Effector memory CD8-positive, alpha-beta T cell (primary cell): ENCODE data around the gene IL17REL.
A peak's percentile ranks its signal among the peaks of the same experiment; 100 is the strongest.
"Not testable (repeated sequence)": the region's sequence is repeated elsewhere in the genome, so short reads cannot be mapped to it uniquely, and the experiment has no call there.

ENCODE experiments used
- ATAC-seq: fragments of 150-1000 bp; cut with Tn5 transposase; replicated peaks from 2 replicates; pipeline ENCODE4 v1.10.0; 2021; ENCODE audit warnings: mild to moderate bottlenecking, moderate library complexity
- DNase-seq, 3 experiments: peaks; one replicate each; pipeline ENCODE4 v3.0.0; 2021
- H3K27ac Mint-ChIP-seq, 2 donors: one replicate each; pipeline ENCODE4 v1.8.0; 2022; ENCODE audit warnings: mild to moderate bottlenecking in 2 of 2, mixed read lengths in 2 of 2, moderate library complexity in 2 of 2
- H3K27me3 Mint-ChIP-seq, 2 donors: one replicate each; pipeline ENCODE4 v1.8.0; 2022; ENCODE audit warnings: mixed read lengths in 2 of 2
- H3K36me3 Mint-ChIP-seq: one replicate; pipeline ENCODE4 v1.8.0; 2022; ENCODE audit warnings: mild to moderate bottlenecking, moderate library complexity, mixed read lengths; ENCODE audit not compliant: insufficient read depth
- H3K4me1 Mint-ChIP-seq, 2 donors: one replicate each; pipeline ENCODE4 v1.8.0; 2022; ENCODE audit warnings: low read depth in 2 of 2, mixed read lengths in 2 of 2
- H3K4me3 Mint-ChIP-seq, 2 donors: one replicate each; pipeline ENCODE4 v1.8.0; 2022; ENCODE audit warnings: mild to moderate bottlenecking in 2 of 2, mixed read lengths in 2 of 2, moderate library complexity in 2 of 2
- H3K9me3 Mint-ChIP-seq, 2 donors: one replicate each; pipeline ENCODE4 v1.8.0; 2022; ENCODE audit warnings: mixed read lengths in 2 of 2

The IL17REL gene

DNA sequence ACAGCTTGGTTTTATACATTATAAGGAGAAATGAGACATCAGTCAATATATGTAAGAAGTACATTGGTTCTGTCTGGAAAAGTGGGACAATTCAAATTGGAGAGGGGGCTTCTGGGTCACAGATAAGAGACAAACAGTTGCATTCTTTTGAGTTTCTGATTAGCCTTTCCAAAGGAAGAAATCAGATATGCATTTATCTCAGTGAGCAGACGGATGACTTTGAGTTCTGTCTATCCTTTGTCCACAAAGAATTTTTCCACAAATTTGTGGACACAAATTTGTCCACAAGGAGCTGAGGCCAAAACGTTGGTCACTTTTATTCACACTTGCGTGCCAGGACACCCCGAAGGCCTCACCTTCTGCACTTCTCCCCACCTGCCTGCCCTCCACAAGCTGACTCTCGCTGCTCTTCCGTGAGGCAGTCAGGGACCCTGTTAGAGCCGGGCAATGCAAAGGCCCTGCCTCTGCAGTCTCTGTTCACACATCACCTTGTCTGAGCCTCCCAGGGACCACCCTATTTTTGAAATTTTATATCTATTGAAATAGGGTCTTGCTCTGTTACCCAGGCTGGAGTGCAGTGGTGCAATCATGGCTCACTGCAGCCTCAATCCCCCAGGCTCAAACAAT, 20.5 kb downstream of the IL17REL start:
- no peak for ATAC-seq
- Mint-ChIP-seq H3K27me3 (peaks cover 11 to 40% of the 10 kb centered on the region in 2 donors), H3K4me1 (peaks cover 5 to 9% of the 10 kb centered on the region in 2 donors), H3K4me3 (no peak overlapping the region), H3K27ac (no peak overlapping the region), H3K36me3 (peaks cover 4% of the 10 kb centered on the region), H3K9me3 (peaks cover 0 to 7% of the 10 kb centered on the region in 2 donors)
- DNase-seq, result no peak

DNA sequence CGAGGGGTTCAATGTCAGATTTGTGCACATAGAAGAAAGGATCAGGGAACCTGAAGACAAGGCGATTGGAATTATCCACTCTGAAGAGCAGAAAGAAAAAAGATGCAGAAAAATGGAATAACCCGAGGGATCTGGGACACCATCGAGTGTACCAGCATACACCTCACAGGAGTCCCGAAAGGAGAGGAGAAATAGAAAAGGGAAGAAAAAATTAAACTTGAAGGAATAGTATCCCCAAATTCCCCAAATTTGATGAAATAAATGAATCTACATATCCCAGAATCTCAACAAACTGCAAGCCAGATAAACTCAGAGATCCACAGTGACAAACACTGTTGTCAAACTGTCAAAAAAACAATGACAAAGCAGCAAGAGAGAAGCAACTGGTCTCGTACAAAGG, 21.4 kb downstream of the IL17REL start:
- Mint-ChIP-seq H3K4me3 (no peak overlapping the region), H3K27ac (no peak overlapping the region), H3K27me3 (peaks cover 11 to 49% of the 10 kb centered on the region in 2 donors), H3K4me1 (peaks cover 4 to 5% of the 10 kb centered on the region in 2 donors), H3K36me3 (no peaks in the 10 kb centered on the region), H3K9me3 (peaks cover 0 to 9% of the 10 kb centered on the region in 2 donors)
- no peak for ATAC-seq
- no peak for DNase-seq

DNA sequence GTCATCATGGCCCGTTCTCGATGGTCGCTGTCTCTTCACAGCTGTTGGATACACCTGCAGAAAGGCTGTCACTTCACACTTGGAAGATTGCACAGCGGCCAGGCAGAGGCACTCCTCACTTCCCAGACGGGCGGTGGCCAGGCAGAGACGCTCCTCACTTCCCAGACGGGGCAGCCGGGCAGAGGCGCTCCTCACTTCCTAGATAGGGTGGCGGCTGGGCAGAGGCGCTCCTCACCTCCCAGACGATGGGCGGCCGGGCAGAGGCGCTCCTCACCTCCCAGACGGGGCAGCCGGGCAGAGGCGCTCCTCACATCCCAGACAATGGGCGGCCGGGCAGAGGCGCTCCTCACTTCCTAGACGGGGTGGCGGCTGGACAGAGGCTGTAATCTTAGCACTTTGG, 22.7 kb downstream of the IL17REL start:
- not testable (repeated sequence) for DNase-seq, H3K27ac Mint-ChIP-seq, H3K36me3 Mint-ChIP-seq, ATAC-seq, H3K4me3 Mint-ChIP-seq, H3K4me1 Mint-ChIP-seq
- Mint-ChIP-seq H3K27me3 (peaks cover 24 to 62% of the 10 kb centered on the region in 2 donors), H3K9me3 (peaks cover 2 to 15% of the 10 kb centered on the region in 2 donors)

DNA sequence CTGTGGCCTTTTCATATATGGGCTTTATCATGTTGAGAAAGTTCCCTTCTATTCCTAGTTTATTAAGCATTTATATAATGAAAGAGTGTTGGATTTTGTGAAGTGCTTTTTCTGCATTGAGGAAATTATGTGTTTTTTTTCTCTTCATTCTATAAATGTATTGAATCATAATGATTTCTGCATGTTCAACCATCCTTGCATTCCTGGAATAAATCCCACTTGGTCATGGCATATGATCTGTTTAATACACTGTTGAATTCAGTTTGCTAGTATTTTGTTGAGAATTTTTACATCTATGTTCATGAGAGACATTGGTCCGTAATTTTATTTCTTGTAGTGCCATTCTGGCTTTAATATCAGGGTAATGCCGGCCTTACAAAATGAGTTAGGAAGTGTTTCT, 26.2 kb downstream of the IL17REL start:
- Mint-ChIP-seq H3K9me3 (peaks cover 2 to 14% of the 10 kb centered on the region in 2 donors), H3K27me3 (peaks cover 32 to 74% of the 10 kb centered on the region in 2 donors), H3K27ac (no peak overlapping the region), H3K4me1 (peaks cover 2 to 4% of the 10 kb centered on the region in 2 donors), H3K4me3 (no peak overlapping the region), H3K36me3 (peaks cover 14% of the 10 kb centered on the region)
- no peak for ATAC-seq
- DNase-seq, result no peak

DNA sequence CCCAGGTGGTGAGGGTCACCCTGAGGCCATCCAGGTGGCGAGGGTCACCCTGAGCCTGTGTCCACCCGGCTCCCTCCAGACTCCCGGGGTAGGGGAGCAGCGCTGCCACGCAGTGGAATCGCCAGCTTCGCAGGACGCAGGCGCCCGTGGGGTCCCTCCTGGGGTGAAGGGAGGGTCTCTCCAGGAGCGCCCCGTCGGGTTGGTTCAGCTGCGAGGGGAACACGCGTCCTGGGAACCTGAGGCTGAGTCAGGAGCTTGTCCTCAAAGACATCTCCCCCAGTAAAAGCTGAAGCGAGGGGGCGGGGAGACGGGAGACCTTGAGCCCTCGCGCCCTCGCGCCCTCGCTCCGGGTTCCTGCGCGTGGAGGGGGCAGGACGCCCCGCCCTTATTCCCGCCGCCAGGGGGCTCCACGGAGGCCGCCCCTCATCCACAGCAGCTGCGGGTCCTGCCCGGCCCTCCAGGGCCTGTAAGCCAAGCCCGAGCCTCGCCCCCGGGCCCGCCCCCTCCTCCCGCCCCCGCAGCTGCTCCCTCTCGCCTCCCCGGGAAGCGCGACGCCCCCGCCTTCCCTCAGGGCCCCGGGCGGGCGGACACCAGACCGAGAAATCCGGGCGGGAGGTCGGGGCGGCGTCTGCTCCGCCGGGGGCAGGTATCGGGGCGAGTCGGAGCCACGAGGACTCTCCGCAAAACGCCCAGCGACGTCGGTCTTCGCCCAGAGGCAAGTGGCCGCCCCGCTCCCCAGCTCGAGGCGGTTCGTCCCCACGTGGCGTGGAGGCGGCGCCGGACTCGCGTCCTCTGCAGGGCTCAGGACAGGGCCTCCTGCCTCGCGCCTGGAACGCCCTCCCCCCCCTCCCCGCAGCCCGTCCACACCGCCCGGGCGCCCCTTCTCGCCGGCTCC, 29.2 kb downstream of the IL17REL start:
- DNase-seq (peak in 1 of 3 experiments; percentile 46), ATAC-seq (peak; percentile 76)
- peaks cover 33 to 60% of the 10 kb centered on the region in 2 donors for H3K27me3 Mint-ChIP-seq
- H3K4me3 Mint-ChIP-seq, result peak overlapping the region; percentile 52 to 63
- no peak overlapping the region for H3K27ac Mint-ChIP-seq
- peaks cover 27% of the 10 kb centered on the region for H3K36me3 Mint-ChIP-seq
- H3K4me1 Mint-ChIP-seq, result peaks cover 2 to 8% of the 10 kb centered on the region in 2 donors
- peaks cover 5 to 18% of the 10 kb centered on the region in 2 donors for H3K9me3 Mint-ChIP-seq

DNA sequence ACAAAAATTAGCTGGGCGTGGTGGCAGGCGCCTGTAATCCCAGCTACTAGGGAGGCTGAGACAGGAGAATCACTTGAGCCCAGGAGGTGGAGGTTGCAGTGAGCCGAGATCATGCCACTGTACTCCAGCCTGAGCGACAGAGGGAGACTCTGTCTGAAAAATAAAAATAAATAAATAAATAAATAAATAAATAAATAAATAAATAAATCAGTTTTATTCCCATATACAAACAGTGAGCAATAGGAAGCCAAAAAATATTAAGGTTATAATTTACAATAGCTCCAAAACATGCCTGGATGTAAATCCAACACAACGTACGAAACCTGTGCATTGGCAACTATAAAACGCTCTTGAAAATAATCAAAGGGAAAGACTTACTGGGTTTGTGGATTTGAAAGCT, 30.8 kb downstream of the IL17REL start:
- ATAC-seq, result not testable (repeated sequence)
- H3K36me3 Mint-ChIP-seq, result peaks cover 27% of the 10 kb centered on the region
- peaks cover 26 to 46% of the 10 kb centered on the region in 2 donors for H3K27me3 Mint-ChIP-seq

DNA sequence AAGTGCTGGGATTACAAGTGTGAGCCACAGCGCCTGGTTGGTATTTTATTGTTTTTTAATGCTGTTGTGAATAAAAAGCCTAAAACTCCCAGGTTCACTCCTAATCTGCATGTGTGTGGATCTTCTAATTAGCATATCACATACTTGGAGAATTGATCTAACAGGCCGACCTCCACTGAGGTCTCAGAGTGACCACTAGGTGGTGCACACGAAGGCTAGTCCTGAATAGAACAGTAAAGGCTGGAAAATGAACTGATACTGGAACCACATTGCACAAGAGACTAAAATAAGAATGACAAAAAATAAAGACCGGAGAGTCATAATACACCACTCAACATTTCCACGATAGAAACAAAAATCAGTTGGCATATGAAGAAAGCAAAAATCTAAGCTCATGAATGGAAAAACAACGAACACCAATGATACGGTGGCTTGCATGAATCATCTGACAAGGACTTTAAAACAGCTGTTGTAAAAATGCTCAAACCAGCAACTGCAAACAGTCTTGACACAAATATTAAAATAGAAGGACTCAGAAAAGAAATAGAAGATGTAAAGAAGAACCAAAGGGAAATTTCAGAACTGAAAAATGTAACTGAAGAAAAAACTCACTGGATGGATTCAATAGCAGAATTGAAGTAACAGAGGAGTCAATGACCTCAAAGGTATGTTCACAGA, 32.8 kb downstream of the IL17REL start:
- ATAC-seq (no peak), DNase-seq (no peak)
- H3K9me3 Mint-ChIP-seq, result peaks cover 4 to 10% of the 10 kb centered on the region in 2 donors
- H3K27ac Mint-ChIP-seq, result peak overlapping the region in 1 of 2 donors; percentile 3
- peaks cover 12 to 25% of the 10 kb centered on the region in 2 donors for H3K27me3 Mint-ChIP-seq
- H3K4me1 Mint-ChIP-seq, result peaks cover 11 to 21% of the 10 kb centered on the region in 2 donors
- H3K36me3 Mint-ChIP-seq, result peaks cover 32% of the 10 kb centered on the region
- no peak overlapping the region for H3K4me3 Mint-ChIP-seq

More for the DNA sequence above, 30.8 kb downstream of the IL17REL start:
- H3K4me3 Mint-ChIP-seq, H3K27ac Mint-ChIP-seq, DNase-seq, H3K4me1 Mint-ChIP-seq: not testable (repeated sequence)
- H3K9me3 Mint-ChIP-seq, result peaks cover 5 to 18% of the 10 kb centered on the region in 2 donors

DNA sequence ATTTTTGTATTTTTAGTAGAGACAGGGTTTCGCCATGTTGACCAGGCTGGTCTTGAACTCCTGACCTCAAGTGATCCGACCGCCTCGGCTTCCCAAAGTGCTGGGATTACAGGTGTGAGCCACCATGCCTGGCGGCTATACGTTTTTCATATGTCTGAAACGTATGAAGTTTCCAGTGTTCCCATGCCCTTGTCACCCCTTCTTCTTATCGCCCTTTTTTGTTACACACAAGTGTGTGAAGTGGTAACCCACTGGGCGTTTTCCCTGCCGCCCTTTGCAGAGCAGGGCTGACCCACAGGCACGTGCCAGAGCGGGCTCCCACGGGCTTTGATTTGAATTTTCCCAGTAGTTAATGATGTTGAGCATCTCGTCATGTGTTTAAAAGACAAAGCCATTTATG, 35.0 kb downstream of the IL17REL start:
- ATAC-seq, result no peak
- Mint-ChIP-seq H3K27me3 (peaks cover 5 to 12% of the 10 kb centered on the region in 2 donors), H3K4me3 (no peak overlapping the region), H3K27ac (no peak overlapping the region), H3K4me1 (peaks cover 8 to 17% of the 10 kb centered on the region in 2 donors), H3K9me3 (peaks cover 4 to 10% of the 10 kb centered on the region in 2 donors), H3K36me3 (peaks cover 23% of the 10 kb centered on the region)
- no peak for DNase-seq

DNA sequence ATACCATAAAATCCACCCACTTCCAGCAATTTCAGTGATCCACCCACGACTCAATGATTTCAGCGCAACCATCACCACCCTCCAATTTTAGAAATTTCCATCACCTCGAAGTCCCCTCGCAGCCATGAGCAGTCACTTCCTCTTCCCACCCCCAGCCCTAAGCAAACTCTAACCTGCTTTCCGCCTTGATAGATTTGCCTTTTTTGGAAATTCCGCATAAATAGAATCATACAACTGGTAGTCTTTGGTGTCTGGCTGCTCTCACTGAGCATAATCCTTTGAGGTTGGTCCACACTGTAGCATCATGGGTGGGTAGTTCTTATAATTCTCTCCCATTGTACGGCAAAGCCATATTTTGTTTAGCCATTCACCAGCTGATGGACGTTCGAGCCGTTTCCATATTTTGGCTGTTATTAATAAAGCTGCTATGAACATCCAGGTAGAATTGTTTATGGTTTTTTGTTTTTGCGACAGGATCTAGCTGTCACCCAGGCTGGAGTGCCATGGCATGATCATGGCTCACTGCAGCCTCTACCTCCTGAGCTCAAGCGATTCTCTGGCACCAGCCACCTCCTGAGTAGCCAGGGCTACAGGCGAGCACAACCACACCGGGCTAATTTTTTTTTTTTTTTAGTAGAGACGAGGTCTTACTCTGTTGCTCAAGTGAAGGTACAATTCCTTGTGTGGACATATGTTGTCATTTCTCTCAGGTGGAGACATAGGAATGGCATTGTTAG, 36.0 kb downstream of the IL17REL start:
- Mint-ChIP-seq H3K27ac (no peak overlapping the region), H3K4me1 (peaks cover 8 to 17% of the 10 kb centered on the region in 2 donors), H3K4me3 (no peak overlapping the region), H3K27me3 (peaks cover 5 to 6% of the 10 kb centered on the region in 2 donors), H3K36me3 (peaks cover 19% of the 10 kb centered on the region), H3K9me3 (peaks cover 4 to 10% of the 10 kb centered on the region in 2 donors)
- DNase-seq (no peak), ATAC-seq (peak; percentile 50)

DNA sequence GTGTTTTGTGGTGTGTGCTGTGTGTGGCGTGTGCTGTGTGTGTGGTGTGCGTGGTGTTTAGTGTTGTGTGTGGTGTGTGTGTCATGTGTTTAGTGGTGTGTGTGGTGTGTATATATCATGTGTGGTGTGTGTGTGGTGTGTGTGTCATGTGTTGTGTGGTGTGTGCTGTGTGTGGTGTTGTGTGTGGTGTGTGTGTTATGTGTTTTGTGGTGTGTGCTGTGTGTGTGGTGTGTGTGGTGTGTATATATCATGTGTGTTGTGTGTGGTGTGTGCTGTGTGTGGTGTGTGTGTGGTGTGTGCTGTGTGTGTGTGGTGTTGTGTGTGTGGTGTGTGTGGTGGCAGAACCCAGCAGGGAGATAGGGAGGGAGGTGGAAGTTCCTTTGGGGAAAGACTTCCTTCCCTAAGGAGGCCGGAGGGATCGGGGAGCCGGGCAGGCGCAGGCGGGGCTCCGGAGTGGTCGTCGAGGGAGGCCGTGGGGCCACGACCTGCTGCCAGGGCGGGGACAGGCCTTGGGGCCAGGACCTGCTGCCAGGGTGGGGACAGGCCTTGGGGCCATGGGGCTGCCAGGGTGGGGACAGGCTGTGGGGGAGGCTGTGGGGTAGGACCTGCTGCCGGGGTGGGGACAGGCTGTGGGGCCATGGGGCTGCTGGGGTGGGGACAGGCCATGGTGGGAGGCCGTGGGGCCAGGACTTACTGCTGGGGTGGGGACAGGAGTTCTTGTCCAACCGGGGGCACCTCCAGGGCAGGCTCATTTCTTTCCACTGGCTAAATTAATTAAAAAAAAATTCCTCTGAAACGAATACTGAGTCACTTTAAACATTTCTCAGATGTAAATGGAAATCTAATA, 36.8 kb downstream of the IL17REL start:
- ATAC-seq (no peak), DNase-seq (no peak)
- Mint-ChIP-seq H3K36me3 (peaks cover 21% of the 10 kb centered on the region), H3K9me3 (peaks cover 4 to 10% of the 10 kb centered on the region in 2 donors), H3K27ac (peak overlapping the region; percentile 30 to 80), H3K4me1 (peaks cover 12 to 20% of the 10 kb centered on the region in 2 donors), H3K4me3 (peak overlapping the region; percentile 7 to 33), H3K27me3 (peaks cover 0 to 5% of the 10 kb centered on the region in 2 donors)

DNA sequence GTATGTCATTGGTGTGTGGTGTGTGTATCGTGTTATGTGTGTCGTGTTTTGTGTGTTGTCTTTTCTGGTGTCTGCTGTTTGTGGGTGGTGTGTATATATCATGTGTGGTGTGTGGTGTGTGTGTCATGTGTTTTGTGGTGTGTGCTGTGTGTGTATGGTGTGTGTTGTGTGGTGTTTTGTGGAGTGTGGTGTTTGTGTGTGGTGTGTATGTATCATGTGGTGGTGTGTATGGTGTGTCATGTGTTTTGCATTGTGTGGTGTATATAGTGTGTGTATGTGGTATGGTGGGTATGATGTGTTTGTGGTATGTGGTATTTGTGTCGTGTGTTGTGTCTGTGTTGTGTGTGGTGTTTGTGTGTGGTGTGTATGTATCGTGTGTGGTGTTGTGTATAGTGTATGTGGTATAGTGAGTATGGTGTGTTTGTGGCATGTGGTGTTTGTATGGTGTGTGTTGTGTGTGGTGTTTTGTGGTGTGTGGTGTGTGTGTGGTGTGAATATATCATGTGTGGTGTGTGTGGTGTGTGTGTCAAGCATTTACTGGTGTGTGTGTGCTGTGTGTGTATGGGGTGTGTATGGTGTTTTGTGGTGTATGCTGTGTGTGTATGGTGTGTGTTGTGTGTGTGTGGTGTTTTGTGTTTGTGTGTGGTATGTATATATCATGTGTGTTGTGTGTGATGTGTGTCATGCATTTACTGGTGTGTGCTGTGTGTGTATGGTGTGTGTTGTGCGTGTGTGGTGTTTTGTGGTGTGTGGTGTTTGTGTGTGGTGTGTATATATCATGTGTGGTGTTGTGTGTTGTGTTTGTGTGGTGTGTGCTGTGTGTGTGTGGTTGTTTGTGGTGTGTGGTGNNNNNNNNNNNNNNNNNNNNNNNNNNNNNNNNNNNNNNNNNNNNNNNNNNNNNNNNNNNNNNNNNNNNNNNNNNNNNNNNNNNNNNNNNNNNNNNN, 39.3 kb downstream of the IL17REL start:
- no peak overlapping the region for H3K4me3 Mint-ChIP-seq

More for the DNA sequence above, 39.3 kb downstream of the IL17REL start:
- H3K36me3 Mint-ChIP-seq, result peaks cover 35% of the 10 kb centered on the region
- H3K4me1 Mint-ChIP-seq, result peaks cover 18 to 21% of the 10 kb centered on the region in 2 donors
- ATAC-seq (no peak), DNase-seq (no peak)
- H3K9me3 Mint-ChIP-seq, result no peaks in the 10 kb centered on the region
- no peak overlapping the region for H3K27ac Mint-ChIP-seq
- no peaks in the 10 kb centered on the region for H3K27me3 Mint-ChIP-seq
